IPS-NIHi7 (cell line): ENCODE results near the gene FRAT2.

Experiments used
- DNase-seq: peaks from one replicate; pipeline ENCODE4 v3.0.0; 2012; ENCODE audit warnings: mixed read lengths; ENCODE audit errors: extremely low spot score

The FRAT2 gene

DNA sequence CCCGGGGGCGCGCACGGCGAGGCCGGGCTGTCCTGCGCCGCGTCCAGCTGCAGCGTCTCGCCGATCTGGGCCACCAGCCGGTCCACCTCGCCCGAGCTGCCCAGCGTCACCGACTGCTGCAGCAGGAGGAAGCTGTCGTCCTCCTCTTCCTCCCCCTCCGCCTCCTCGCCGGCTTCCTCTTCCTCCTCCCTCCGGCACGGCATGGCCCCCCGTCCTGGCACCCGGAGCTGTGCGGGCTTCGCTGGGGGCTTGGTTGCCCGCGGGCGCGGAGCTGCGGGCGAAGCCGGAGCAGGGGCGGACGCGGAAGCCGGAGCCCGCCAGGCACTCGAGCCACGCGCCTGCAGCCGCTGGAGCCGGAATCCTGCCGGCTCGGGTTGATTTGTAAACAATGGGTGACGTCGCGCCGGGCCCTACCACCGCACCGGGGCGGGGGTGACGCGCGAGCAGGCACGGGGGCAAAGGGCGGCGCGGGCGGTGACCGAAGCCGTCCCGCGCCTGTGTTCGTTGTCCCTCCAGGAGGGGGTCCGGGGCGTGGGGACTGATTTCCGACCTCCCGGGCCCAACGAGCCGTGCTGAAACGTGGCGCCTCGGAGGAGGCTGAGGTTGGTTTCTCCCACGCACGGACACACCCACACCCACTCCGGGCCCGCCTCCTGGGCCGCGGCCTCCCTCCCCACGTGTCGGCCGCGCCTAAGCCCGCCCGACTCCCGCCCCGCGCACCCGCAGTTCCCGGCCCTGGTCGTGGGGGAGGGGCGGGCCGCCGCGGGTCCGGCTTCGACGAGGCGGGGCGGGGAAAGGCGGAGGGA, at the start of gene FRAT2:
FRAT2 (minus strand) TSS at position 360 of the 806 bp plus-strand sequence; CDS start at position 203, 157 bp downstream.
- peak; percentile 83 for DNase-seq

- no peak for DNase-seq
Measured at GRCh38 chr10:97384156-97384555, 49.6 kb upstream of the FRAT2 start.

DNA sequence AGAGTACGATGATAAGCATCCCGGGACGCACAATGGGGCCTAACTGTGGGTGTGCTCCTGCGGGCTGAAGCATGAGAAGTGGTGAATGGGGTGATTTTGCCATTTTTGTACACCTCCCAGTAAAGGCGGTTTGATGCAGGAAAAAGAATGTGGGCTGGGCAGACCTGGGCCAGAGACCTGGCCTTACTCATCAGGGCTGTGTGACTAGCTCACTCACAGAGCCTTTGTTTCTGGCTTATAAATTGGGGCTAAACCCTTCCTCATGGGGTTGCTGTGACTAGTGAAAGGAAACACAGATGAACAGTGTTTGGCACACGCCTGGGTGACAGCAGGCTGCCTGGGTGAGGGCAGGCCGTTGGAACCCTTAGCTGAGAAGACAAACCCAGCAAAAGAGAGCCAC, 48.6 kb upstream of the FRAT2 start:
- DNase-seq: no peak

- no peak for DNase-seq
Measured at GRCh38 chr10:97381626-97382025, 47.1 kb upstream of the FRAT2 start.

DNA sequence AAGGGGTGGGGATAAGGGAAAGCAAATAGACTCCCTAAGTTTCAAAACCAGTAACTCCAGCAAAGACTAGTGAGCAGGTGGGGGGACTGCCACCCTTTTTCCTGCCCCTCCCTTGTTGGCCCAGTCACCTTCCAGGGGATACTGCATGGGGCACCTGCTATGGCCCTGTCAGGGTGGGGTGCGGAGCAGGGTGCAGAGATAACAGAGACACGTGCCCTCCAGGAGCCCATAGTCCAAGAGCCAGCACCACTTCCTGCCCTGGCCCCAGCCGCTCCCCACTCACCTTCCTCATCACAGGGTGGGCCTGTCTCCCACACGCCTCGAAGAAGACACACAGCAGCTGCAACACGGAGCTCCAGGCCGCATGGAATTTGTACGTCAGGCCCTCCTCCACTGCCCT, 46.0 kb upstream of the FRAT2 start:
- DNase-seq: no peak

DNA sequence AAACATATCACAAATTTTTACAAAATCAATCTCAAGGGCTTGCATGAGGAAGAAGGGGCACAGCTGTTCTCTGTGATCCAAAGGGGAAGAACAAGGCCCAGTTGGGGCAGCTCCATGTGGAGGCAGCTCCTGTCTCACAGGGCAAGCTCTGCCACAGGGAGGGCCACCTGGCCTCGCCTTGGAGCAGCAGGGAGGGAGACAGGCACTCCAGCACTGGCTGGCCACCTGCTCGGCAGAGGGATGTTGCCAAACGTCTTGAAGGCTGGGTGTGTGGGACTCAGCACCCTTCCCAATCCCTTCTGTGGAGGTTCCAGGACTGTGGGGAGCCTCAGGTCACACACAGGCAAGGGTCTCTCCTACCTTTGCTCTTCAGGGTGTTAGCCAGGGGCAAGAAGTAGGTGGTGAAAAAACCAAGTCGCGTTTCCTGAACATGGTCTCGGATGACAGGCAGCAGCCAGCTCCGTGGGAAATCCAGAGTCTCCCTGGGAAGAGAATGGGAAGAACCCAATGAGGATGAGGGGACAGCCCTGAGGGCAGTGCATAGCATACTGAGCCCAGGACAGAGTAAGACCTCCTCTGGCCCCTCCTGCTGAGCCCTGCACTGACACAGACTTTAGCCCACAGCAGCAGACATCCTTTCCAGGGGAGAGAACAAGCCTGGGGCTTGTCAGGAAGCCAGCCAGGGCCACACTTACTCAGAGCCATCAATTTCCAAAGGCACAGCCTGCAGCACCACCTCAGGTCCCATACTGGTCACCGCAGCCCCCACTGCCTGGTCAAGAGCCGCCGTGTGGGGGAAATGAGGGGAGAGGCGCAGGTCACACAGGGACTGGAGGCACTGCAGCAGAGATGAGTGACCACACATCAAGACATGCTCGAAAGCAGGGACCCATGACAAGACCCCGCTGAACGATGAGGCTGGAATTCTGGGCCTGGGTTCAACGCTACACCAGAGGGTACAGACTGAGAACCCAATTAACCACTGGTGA, 44.7 kb upstream of the FRAT2 start:
- DNase-seq: no peak

DNA sequence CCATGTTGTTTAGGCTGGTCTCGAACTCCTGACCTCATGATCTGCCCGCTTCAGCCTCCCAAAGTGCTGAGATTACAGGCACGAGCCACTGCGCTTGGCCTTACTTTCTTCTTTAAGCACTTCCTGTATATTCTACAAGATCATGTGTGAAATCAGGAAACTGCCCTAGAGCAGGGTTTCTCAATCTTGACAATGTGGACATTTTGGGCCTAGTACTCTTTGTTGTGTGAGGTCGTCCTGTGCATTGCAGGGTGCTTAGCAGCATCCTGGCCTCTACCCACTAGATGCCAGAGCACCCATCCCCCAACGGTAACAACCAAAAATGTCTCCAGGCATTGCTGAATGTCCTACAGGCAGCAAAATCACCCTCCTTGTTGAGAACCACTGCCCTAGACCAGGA, 41.9 kb upstream of the FRAT2 start:
- DNase-seq: no peak

GRCh38 chr10:97373456-97373855, 38.9 kb upstream of the FRAT2 start:
- DNase-seq: no peak

- no peak for DNase-seq
Measured at GRCh38 chr10:97372233-97372875, 37.8 kb upstream of the FRAT2 start.

DNA sequence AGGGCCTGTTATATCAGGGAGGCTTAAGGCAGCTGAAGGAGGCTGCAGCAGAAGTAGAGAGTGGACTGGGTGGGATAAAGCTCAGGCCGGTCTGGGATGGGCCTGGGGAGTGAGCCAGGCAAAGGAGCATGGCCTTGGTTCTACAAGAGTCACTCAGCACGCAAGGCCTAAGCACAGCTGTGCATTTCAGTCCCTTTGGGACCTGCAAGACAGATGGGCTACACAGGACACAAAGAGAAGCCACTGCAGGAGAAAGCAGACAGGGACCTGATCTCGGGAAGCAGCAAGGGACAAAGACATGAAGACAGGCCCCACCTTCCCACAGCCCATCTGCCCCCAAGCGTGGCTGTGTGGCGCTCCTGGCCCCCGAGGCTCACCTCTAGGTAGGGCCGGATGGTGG, 37.2 kb upstream of the FRAT2 start:
- no peak for DNase-seq

DNA sequence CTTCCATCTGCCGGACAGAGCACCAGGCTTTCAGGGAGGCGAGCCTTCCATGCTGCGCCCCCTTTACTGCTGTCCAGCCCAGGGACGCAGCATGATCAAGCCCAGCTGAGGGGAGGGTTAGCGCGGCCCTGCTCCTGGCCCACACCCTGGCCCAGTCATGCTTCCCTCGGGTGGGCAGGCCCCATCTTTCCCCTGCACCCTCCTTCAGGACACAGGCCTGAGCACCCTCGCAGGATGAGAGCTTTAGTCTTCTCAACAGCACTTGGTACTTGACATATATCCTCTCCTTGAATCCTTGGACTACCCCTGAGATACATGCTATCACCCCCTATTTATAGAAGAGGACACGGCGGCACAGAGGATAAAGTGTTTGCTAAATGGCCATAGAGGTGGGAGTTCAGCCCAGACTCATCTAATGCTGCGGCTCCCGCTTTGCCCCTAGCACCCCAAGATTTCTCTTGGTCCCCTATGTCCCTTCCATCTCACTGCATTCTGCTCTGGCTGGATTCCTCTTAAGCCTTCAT, 32.7 kb upstream of the FRAT2 start:
- no peak for DNase-seq

- DNase-seq: no peak
Measured at GRCh38 chr10:97366572-97366971, 32.0 kb upstream of the FRAT2 start.

GRCh38 chr10:97365761-97366351, 31.3 kb upstream of the FRAT2 start:
- DNase-seq: no peak

GRCh38 chr10:97363071-97363470, 28.5 kb upstream of the FRAT2 start:
- DNase-seq: no peak

- no peak for DNase-seq
Measured at GRCh38 chr10:97362310-97363033, 27.9 kb upstream of the FRAT2 start.

DNA sequence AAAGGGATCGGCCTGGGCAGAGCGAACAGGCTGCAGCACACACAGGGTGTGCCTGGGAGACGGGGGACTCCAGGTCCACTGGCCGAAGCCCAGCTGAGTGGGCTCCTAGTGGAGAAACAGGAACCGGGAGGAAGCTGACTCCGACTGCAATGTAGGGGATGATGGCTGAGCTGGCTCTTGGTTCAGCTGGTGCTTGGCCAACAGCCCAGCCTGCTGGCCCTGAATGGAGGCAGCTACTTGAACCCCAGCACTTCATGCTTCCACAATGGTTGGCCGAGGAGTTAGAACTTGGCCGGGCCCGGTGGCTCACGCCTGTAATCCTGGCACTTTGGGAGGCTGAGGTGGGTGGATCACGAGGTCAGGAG, 27.0 kb upstream of the FRAT2 start:
- no peak for DNase-seq

- no peak for DNase-seq
Measured at GRCh38 chr10:97360705-97361536, 26.4 kb upstream of the FRAT2 start.

- DNase-seq: no peak
Measured at GRCh38 chr10:97358781-97359180, 24.3 kb upstream of the FRAT2 start.

DNA sequence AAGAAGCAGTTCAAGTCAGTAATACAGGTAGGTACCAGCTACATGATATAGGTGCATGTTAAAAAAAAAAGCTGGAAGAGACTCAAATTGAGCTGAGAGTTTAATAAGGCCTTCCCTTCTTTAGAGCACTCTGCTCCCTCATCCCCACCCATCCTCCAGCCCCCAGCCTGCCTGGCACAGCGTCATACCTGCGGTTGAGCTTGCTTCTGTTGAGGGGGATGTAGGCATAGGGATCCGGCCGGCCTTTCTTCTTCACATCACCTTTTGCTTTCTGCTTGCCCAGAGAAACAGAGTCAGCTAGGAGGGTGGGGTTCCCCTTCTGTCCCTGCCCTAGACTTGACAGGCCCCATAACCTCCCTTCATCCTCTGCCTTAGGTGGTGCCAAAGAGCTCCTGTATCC, 23.8 kb upstream of the FRAT2 start:
- no peak for DNase-seq

GRCh38 chr10:97356918-97357317, 22.4 kb upstream of the FRAT2 start:
- DNase-seq: no peak
